ENCODE data around the gene ATRNL1.

DNA sequence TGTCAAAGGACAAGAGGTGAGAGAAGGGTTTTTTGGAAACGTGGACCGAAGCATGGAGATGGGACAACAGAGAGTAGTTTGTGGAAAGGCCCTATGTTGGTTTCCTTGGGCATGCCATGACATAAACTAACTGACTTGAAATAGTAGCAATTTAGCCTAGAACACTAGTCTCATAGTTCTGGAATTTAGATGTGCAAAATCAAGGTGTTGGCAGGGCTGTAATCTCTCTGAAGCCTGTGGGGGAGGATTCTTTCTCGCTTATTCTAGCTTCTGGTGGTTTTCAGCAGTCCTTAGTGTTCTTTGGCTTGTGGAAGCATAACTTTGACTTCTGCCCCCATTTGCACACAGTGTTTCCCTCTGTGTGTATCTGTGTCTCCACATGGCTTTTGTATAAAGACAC, 896.5 kb downstream of the ATRNL1 start:
- TF ChIP-seq, protein P1, sequence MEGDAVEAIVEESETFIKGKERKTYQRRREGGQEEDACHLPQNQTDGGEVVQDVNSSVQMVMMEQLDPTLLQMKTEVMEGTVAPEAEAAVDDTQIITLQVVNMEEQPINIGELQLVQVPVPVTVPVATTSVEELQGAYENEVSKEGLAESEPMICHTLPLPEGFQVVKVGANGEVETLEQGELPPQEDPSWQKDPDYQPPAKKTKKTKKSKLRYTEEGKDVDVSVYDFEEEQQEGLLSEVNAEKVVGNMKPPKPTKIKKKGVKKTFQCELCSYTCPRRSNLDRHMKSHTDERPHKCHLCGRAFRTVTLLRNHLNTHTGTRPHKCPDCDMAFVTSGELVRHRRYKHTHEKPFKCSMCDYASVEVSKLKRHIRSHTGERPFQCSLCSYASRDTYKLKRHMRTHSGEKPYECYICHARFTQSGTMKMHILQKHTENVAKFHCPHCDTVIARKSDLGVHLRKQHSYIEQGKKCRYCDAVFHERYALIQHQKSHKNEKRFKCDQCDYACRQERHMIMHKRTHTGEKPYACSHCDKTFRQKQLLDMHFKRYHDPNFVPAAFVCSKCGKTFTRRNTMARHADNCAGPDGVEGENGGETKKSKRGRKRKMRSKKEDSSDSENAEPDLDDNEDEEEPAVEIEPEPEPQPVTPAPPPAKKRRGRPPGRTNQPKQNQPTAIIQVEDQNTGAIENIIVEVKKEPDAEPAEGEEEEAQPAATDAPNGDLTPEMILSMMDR (IDR thresholded peaks at IDR 0.05; ENCODE audit: low read depth, low read length, missing input control): no peak
- TF ChIP-seq, protein P2, sequence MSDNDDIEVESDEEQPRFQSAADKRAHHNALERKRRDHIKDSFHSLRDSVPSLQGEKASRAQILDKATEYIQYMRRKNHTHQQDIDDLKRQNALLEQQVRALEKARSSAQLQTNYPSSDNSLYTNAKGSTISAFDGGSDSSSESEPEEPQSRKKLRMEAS (IDR thresholded peaks at IDR 0.05): no peak
- no peak for TF ChIP-seq YY1 (IDR thresholded peaks at IDR 0.05)
- TF ChIP-seq, protein P3, sequence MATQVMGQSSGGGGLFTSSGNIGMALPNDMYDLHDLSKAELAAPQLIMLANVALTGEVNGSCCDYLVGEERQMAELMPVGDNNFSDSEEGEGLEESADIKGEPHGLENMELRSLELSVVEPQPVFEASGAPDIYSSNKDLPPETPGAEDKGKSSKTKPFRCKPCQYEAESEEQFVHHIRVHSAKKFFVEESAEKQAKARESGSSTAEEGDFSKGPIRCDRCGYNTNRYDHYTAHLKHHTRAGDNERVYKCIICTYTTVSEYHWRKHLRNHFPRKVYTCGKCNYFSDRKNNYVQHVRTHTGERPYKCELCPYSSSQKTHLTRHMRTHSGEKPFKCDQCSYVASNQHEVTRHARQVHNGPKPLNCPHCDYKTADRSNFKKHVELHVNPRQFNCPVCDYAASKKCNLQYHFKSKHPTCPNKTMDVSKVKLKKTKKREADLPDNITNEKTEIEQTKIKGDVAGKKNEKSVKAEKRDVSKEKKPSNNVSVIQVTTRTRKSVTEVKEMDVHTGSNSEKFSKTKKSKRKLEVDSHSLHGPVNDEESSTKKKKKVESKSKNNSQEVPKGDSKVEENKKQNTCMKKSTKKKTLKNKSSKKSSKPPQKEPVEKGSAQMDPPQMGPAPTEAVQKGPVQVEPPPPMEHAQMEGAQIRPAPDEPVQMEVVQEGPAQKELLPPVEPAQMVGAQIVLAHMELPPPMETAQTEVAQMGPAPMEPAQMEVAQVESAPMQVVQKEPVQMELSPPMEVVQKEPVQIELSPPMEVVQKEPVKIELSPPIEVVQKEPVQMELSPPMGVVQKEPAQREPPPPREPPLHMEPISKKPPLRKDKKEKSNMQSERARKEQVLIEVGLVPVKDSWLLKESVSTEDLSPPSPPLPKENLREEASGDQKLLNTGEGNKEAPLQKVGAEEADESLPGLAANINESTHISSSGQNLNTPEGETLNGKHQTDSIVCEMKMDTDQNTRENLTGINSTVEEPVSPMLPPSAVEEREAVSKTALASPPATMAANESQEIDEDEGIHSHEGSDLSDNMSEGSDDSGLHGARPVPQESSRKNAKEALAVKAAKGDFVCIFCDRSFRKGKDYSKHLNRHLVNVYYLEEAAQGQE (IDR thresholded peaks at IDR 0.05): no peak
- TF ChIP-seq NR2F2 (IDR thresholded peaks at IDR 0.05): no peak
- TF ChIP-seq, protein P4, sequence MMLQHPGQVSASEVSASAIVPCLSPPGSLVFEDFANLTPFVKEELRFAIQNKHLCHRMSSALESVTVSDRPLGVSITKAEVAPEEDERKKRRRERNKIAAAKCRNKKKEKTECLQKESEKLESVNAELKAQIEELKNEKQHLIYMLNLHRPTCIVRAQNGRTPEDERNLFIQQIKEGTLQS (IDR thresholded peaks at IDR 0.05): no peak
- no peak for TF ChIP-seq RXRA (IDR thresholded peaks at IDR 0.05)
- TF ChIP-seq RAD21 (IDR thresholded peaks at IDR 0.05): no peak
- TF ChIP-seq HNF4A (conservative IDR thresholded peaks at IDR 0.05): no peak
- no peak for TF ChIP-seq JUND (IDR thresholded peaks at IDR 0.05)
- no peak for TF ChIP-seq SP1 (IDR thresholded peaks at IDR 0.05)

All from liver (tissue), 3 donors.